GM18511 (cell line): Measurements from ENCODE around the gene RTTN.

Experiments
- ATAC-seq: cut with Tn5 transposase; IDR thresholded peaks from one replicate; pipeline ENCODE4 v1.9.1; 2021; ENCODE audit warnings: mild to moderate bottlenecking, moderate library complexity; ENCODE audit not compliant: unreplicated experiment

RTTN gene

DNA sequence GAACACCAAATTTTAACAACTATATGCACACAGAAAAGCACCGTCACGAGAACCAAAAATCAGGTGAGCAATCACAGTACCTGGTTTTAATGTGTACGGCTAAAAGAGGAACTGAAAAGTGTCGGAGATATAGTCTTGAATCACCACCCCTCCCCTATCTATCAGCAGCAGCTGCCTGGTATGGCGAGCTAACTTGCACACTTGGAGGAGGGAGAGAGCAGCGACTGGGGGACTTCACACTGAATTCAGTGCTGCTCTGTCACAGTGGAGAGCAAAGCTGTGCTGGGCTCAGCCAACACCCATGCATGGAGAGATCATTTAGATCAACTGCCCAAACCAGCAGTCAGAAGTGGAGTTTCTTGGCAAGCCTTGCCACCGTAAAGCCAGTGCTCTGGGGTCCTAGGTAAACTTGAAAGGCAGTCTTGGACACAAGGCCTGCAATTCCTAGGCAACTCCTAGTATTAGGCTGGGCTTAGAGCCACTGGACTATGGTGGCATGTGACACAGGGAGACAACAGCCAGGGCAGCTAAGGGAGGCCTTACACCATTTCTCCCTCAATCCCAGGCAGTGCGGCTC, 168.6 kb downstream of the RTTN start:
- peak; percentile 99 for ATAC-seq

DNA sequence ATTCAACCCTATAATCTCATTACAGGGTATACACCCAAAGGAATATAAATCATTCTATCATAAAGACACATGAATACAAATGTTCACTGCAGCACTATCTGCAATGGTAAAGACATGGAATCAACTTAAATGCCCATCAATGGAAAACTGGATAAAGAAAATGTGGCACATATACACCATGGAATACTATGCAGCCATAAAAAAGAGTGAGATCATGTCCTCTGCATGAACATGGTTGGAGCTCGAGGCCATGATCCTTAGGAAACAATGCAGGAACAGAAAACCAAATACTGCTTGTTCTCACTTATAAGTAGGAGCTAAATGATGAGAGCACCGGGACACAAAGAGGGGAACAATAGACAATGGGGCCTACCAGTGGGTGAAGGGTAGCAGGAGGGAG, 169.3 kb downstream of the RTTN start:
- no peak for ATAC-seq

DNA sequence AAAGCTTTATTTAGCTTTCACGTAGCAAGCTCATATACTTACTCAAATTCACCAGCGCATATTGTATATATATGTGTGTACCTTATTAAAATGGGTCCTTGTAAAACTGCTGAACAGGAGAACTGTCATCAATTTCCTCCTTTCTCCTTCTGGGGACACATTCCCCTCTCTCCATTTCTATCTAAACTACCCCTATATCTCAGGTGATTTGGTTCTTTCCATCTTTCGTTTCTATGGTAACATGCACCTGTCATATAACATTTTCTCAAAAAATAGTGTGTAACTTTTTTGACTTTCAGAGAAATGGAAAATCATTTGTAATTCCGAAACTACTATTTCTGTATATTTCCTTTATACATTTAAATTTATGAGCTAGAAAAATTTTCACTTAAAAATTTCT, 174.3 kb downstream of the RTTN start:
- no peak for ATAC-seq

DNA sequence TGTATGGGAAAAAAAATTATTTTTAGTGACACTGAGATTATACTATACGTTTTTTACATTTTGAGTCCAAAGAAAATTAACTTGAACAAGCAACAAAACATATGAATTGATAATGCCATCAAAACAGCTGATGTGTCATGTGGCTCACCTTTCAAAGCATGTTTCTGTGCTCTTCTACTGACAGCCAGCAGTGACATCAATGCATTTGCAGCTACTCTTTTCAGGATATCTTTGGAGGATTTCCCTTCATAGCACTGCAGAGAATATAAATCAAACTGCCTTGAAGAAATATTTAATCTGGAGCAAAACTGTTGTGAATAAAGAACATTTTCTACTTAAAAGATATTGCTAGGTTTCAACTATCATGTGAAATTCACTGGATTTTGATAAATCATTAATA, 174.8 kb downstream of the RTTN start:
- no peak for ATAC-seq

- ATAC-seq: peak; percentile 71
Measured at GRCh38 chr18:70029163-70029562, 176.3 kb downstream of the RTTN start.

DNA sequence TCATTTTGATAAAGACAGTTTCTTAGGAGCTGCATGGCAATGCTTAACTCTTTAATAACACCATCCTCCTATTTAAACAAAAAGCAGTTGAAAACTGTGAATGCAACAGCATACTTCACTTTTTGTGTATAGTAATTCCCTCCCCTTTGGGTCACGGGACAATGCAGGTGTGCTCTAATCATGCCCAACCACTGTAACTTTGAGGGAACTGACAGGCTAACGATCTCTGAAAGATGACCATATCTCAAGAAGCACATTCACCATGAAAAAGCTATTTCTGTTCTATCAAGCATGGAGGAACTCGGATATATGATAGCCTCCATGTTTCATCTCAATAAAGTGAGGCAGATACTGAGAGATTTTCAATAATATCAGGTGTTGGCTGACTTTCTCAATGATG, 176.8 kb downstream of the RTTN start:
- peak; percentile 90 for ATAC-seq

- ATAC-seq: peak; percentile 48
Measured at GRCh38 chr18:70028084-70028483, 177.4 kb downstream of the RTTN start.

DNA sequence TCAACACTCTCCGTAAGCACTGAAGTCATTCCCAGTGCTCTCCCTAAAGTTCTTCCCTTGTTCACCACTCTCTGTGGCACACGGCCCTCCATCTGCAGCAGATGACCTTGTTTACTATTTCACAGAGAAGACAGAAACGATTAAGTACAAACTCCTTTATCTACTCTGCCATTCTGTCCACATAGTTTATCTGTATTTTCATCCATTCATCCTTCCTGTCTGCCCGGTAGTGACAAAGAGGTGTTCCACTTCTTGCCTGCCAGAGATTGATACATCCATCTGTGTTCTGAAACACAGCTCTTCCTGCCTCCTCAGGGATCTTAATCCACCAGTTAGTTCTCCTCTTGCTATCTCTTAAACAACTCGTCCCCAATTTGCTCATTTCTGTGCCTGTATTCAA, 179.9 kb downstream of the RTTN start:
- no peak for ATAC-seq

GRCh38 chr18:70024829-70025228, 180.7 kb downstream of the RTTN start:
- no peak for ATAC-seq

DNA sequence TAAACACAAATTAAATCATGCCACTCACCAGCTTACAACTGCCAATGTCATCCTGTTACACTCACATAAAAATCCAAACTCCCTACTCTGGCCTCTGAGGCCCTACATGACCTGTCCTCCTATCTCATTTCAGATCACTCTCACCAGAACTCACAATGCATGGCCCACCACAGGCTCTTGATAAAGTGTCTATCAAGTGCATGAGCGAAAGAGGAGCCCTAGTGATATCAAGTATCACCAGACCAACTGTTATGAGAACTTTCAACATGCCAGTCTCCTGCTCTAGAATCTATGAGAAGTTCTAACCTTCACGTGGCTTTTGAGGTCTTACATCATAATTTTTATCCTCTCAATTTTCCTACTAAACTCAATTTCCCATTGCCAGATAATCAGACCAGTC, 181.4 kb downstream of the RTTN start:
- no peak for ATAC-seq

GRCh38 chr18:70022636-70023035, 182.9 kb downstream of the RTTN start:
- ATAC-seq: no peak

GRCh38 chr18:70021498-70021897, 184.0 kb downstream of the RTTN start:
- ATAC-seq: no peak

DNA sequence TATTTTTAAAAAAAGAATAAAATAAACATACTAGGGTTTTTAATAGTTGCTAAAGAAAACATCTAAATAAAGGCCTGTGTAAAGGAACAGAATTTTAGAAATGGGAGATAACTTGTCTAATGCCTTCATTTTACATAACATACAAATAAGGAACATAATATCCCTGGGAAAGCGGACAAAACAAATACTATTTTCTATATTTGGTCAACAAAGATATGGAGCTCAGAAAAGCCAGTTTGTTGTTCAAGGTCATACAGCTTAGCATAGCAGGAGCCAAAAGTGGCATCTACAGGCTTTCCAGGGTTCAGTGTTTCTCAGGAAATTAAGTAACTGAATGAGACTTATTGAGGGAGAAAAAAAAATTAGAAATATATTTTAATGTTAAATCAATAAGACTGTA, 184.4 kb downstream of the RTTN start:
- no peak for ATAC-seq

DNA sequence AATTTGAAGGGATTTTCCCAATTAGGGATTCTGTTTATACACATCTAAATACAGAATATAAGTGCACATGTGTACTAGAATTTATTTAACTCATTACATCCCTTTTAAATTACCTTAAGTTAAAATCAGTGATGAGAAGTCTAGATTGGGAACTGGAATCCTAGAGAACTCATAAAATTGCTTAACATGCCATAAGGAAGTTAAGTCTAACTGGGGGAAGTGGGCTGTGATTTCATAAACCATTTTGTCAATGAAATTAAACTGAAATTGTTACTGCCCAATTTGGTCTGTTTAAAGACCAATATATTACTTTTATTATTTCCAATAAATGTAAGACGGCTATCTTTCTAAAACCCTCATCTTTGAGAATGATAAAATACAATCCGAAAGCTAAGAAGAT, 185.5 kb downstream of the RTTN start:
- ATAC-seq: no peak

GRCh38 chr18:70019136-70019535, 186.4 kb downstream of the RTTN start:
- no peak for ATAC-seq

GRCh38 chr18:70015127-70015526, 190.4 kb downstream of the RTTN start:
- no peak for ATAC-seq

GRCh38 chr18:70005580-70005979, 199.9 kb downstream of the RTTN start:
- no peak for ATAC-seq

- no peak for ATAC-seq
Measured at GRCh38 chr18:70004696-70005095, 200.8 kb downstream of the RTTN start.

DNA sequence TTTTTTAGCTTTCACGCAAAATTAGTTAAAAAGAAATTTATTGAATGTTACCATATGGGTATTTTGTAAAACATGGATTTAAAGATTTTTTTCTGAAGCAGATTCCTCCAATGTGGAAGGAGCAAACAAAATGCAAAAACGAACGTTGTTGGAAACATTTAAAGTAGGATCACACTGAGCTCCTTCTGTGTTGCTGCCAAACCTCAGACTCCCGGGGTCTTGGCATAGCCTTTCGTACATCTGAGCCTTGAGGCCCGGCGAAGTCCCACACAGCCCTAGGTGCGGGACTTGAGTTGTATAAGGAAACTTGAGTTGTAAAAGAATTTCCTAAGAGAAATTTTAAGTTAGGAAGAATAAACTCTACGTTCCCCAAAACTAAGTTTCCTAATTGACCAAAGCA, 205.8 kb downstream of the RTTN start:
- no peak for ATAC-seq

- ATAC-seq: no peak
Measured at GRCh38 chr18:69998523-69998987, 206.9 kb downstream of the RTTN start.

DNA sequence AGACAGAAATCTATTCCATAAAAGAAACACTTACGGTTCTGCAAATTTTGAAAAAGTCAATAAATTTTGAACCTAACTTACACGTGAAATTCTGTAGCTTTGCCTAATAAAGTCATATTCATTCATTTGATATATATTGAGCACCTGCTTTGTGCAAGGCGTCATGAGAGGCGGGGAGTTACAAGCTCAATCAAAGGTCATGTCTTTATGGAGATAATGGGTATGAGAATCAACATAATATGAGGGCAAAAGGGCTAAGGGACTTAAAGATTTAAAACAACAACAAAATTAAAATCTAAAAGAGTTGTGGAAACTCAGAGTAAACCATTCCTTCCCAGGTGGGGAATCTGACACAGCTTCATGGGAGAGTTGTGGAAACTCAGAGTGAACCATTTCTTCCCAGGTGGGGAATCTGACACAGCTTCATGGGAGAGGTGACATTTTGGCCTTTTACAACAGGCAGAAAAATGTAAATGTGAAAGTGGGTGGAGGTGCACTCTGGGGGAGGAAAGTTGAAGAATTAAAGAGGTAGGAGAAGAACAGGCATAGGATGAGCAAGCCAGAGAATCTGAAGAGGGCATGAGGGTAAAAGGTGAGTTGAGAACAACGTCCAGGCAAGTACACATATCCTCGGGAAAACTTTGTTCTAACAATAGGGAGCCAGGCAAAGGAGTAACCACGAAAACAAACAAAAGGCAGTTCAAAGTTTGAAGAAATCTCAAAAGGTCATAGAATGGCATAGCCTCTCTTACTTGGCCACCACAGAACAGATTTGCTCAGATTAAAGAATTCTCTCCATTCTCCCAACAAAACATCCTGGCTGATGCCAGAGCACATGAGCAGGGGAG, 208.3 kb downstream of the RTTN start:
- ATAC-seq: no peak

- ATAC-seq: no peak
Measured at GRCh38 chr18:69996417-69996816, 209.1 kb downstream of the RTTN start.

DNA sequence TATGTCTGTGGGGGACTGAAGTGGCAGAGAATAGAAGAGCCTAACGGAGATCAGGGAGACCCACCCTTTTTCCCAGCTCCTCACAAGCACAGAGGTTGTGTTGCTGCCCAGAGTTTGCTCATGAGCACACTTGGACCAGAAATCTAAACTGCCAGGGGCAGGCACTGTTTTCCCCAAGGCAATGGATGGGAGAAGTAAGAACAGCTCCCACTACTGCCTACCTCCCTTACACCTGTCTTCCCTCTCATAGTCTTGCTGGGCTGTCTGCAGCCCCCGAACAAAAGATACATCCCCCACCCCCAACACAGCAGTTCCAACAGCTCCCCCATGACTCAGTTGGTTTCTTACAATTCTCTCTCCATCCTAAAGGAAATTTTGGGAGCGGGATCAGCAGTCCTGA, 209.7 kb downstream of the RTTN start:
- no peak for ATAC-seq
